Activated CD8-positive, alpha-beta memory T cell treated with anti-CD3 and anti-CD28 coated beads, Interleukin-2, amount 10 ng/mL, durations not matched to agents 7 days and 5 days (primary cell): Measurements from ENCODE around the gene CCND1. TPM values are rescaled to one million over a fixed set of nuclear protein-coding genes. Genes with fewer than 3 reads are reported as not detected.

Experiments used
- ATAC-seq: fragments of 150-1000 bp; cut with Tn5 transposase; one replicate; pipeline ENCODE4 v1.10.0; 2021; ENCODE audit warnings: moderate library complexity
- CTCF ChIA-PET: fragments of 350-600 bp; sonication (Branson Sonifier 250); formaldehyde crosslinking; loops from one replicate; lab custom pipeline; 2021; ENCODE audit warnings: antibody characterized with exemption; lab: Charles Lee
- DNase-seq: peaks from one replicate; pipeline ENCODE4 v3.0.0-alpha.2; 2020
- H3K27ac Mint-ChIP-seq: one replicate; pipeline ENCODE4 v1.8.0; 2021; ENCODE audit warnings: mild to moderate bottlenecking, mixed read lengths
- H3K27me3 Mint-ChIP-seq: one replicate; pipeline ENCODE4 v1.8.0; 2021; ENCODE audit warnings: mixed read lengths
- H3K36me3 Mint-ChIP-seq: one replicate; pipeline ENCODE4 v1.8.0; 2021; ENCODE audit warnings: mild to moderate bottlenecking, mixed read lengths
- H3K4me1 Mint-ChIP-seq: one replicate; pipeline ENCODE4 v1.8.0; 2021; ENCODE audit warnings: mixed read lengths
- H3K4me3 Mint-ChIP-seq: one replicate; pipeline ENCODE4 v1.8.0; 2021; ENCODE audit warnings: mild to moderate bottlenecking, moderate library complexity, mixed read lengths
- H3K9me3 Mint-ChIP-seq: one replicate; pipeline ENCODE4 v1.8.0; 2022; ENCODE audit warnings: low read depth, mixed read lengths
- total RNA-seq, 2 experiments: library from RNA; stranded (reverse); gene quantifications; one replicate each; pipeline ENCODE4 v1.2.3, GENCODE V29; 2021

The CCND1 gene
- total RNA-seq, 2 experiments from 2014 or later: 1.7 TPM; not detected in 1

- peaks cover 52% of the 10 kb centered on the region for H3K27me3 Mint-ChIP-seq
- no peaks in the 10 kb centered on the region for H3K36me3 Mint-ChIP-seq
- H3K4me3 Mint-ChIP-seq: no peak overlapping the region
- H3K9me3 Mint-ChIP-seq: no peaks in the 10 kb centered on the region
- no peak overlapping the region for H3K27ac Mint-ChIP-seq
- peaks cover 6% of the 10 kb centered on the region for H3K4me1 Mint-ChIP-seq
- CTCF ChIA-PET: no interaction called here
- ATAC-seq: no peak
- DNase-seq: no peak
These were observed 529 bp upstream of the CCND1 start for GRCh38 chr11:69640260-69640994.

GRCh38 chr11:69641681-69642548 is 959 bp downstream of the CCND1 start:
- no peak for DNase-seq
- H3K4me1 Mint-ChIP-seq: peaks cover 6% of the 10 kb centered on the region
- CTCF ChIA-PET: interaction anchor here (1.1 to 4.0 kb wide), 7 partner anchors 14 to 541 kb away, joined by 3 to 28 read pairs (median 7); partner anchors contain the start of gene MYEOV
- H3K9me3 Mint-ChIP-seq: no peaks in the 10 kb centered on the region
- no peak overlapping the region for H3K27ac Mint-ChIP-seq
- no peaks in the 10 kb centered on the region for H3K36me3 Mint-ChIP-seq
- no peak overlapping the region for H3K4me3 Mint-ChIP-seq
- H3K27me3 Mint-ChIP-seq: peaks cover 39% of the 10 kb centered on the region
- ATAC-seq: no peak

- Mint-ChIP-seq H3K27me3 (peaks cover 35% of the 10 kb centered on the region), H3K4me3 (no peak overlapping the region), H3K36me3 (no peaks in the 10 kb centered on the region), H3K9me3 (no peaks in the 10 kb centered on the region), H3K4me1 (peaks cover 6% of the 10 kb centered on the region), H3K27ac (no peak overlapping the region)
- CTCF ChIA-PET: interaction anchor here (0.9 to 4.0 kb wide), 11 partner anchors 10 to 542 kb away, joined by 3 to 28 read pairs (median 4); partner anchors contain the start of genes LTO1 and MYEOV
- ATAC-seq (peak; percentile 24), DNase-seq (no peak)
These were observed 1.6 kb downstream of the CCND1 start for GRCh38 chr11:69642549-69642912.

- no peak overlapping the region for H3K4me3 Mint-ChIP-seq
- no peaks in the 10 kb centered on the region for H3K9me3 Mint-ChIP-seq
These were observed 2.1 kb downstream of the CCND1 start for GRCh38 chr11:69642913-69643632.

GRCh38 chr11:69643646-69644045 is 2.7 kb downstream of the CCND1 start:
- no peak overlapping the region for H3K4me3 Mint-ChIP-seq
- peaks cover 25% of the 10 kb centered on the region for H3K27me3 Mint-ChIP-seq
- H3K36me3 Mint-ChIP-seq: no peaks in the 10 kb centered on the region
- no peaks in the 10 kb centered on the region for H3K9me3 Mint-ChIP-seq
- CTCF ChIA-PET: interaction anchor here (0.9 to 4.0 kb wide), 11 partner anchors 10 to 543 kb away, joined by 3 to 28 read pairs (median 4); partner anchors contain the start of genes LTO1 and MYEOV
- no peak for DNase-seq
- no peak overlapping the region for H3K27ac Mint-ChIP-seq
- peaks cover 3% of the 10 kb centered on the region for H3K4me1 Mint-ChIP-seq
- ATAC-seq: no peak

More at GRCh38 chr11:69642913-69643632, 2.1 kb downstream of the CCND1 start:
- Mint-ChIP-seq H3K4me1 (peaks cover 6% of the 10 kb centered on the region), H3K27me3 (peaks cover 30% of the 10 kb centered on the region), H3K36me3 (no peaks in the 10 kb centered on the region), H3K27ac (no peak overlapping the region)
- CTCF ChIA-PET: interaction anchor here (0.9 to 4.0 kb wide), 12 partner anchors 10 to 542 kb away, joined by 3 to 28 read pairs (median 4); partner anchors contain the start of genes LTO1 and MYEOV
- DNase-seq (peak; percentile 72), ATAC-seq (peak; percentile 85)

- H3K27ac Mint-ChIP-seq: no peak overlapping the region
- no peaks in the 10 kb centered on the region for H3K9me3 Mint-ChIP-seq
- DNase-seq (no peak), ATAC-seq (no peak)
- no peak overlapping the region for H3K4me3 Mint-ChIP-seq
- H3K36me3 Mint-ChIP-seq: no peaks in the 10 kb centered on the region
- H3K27me3 Mint-ChIP-seq: peaks cover 22% of the 10 kb centered on the region
- CTCF ChIA-PET: interaction anchor here (0.8 to 4.0 kb wide), 7 partner anchors 11 to 544 kb away, joined by 3 to 28 read pairs (median 4); partner anchors contain the start of genes LTO1 and MYEOV
- peaks cover 3% of the 10 kb centered on the region for H3K4me1 Mint-ChIP-seq
These were observed 3.4 kb downstream of the CCND1 start for GRCh38 chr11:69644071-69644961.

- Mint-ChIP-seq H3K36me3 (no peaks in the 10 kb centered on the region), H3K9me3 (no peaks in the 10 kb centered on the region), H3K4me1 (peaks cover 3% of the 10 kb centered on the region), H3K4me3 (no peak overlapping the region), H3K27me3 (peaks cover 14% of the 10 kb centered on the region), H3K27ac (no peak overlapping the region)
- CTCF ChIA-PET: interaction anchor here (0.8 to 4.0 kb wide), 3 partner anchors 12 to 544 kb away, joined by 4 to 28 read pairs (median 4); no protein-coding TSS in a partner anchor
- DNase-seq (no peak), ATAC-seq (no peak)
These were observed 4.2 kb downstream of the CCND1 start for GRCh38 chr11:69644962-69645675.

- CTCF ChIA-PET: no interaction called here
- no peaks in the 10 kb centered on the region for H3K36me3 Mint-ChIP-seq
- H3K27me3 Mint-ChIP-seq: peaks cover 7% of the 10 kb centered on the region
- no peaks in the 10 kb centered on the region for H3K9me3 Mint-ChIP-seq
- no peak for ATAC-seq
- H3K27ac Mint-ChIP-seq: no peak overlapping the region
- no peak overlapping the region for H3K4me3 Mint-ChIP-seq
- H3K4me1 Mint-ChIP-seq: no peaks in the 10 kb centered on the region
- DNase-seq: no peak
These were observed 5.0 kb downstream of the CCND1 start for GRCh38 chr11:69645801-69646492.

GRCh38 chr11:69646493-69647389 is 5.8 kb downstream of the CCND1 start:
- H3K27me3 Mint-ChIP-seq: peaks cover 2% of the 10 kb centered on the region
- H3K4me1 Mint-ChIP-seq: no peaks in the 10 kb centered on the region
- H3K36me3 Mint-ChIP-seq: no peaks in the 10 kb centered on the region
- ATAC-seq: no peak
- no peak overlapping the region for H3K27ac Mint-ChIP-seq
- H3K9me3 Mint-ChIP-seq: no peaks in the 10 kb centered on the region
- CTCF ChIA-PET: no interaction called here
- no peak for DNase-seq
- no peak overlapping the region for H3K4me3 Mint-ChIP-seq

GRCh38 chr11:69647390-69647748 is 6.4 kb downstream of the CCND1 start:
- no peaks in the 10 kb centered on the region for H3K4me1 Mint-ChIP-seq
- no peak overlapping the region for H3K4me3 Mint-ChIP-seq

More at GRCh38 chr11:69647390-69647748, 6.4 kb downstream of the CCND1 start:
- no peaks in the 10 kb centered on the region for H3K36me3 Mint-ChIP-seq
- no peak for DNase-seq
- no peak overlapping the region for H3K27ac Mint-ChIP-seq
- CTCF ChIA-PET: no interaction called here
- H3K9me3 Mint-ChIP-seq: no peaks in the 10 kb centered on the region
- ATAC-seq: no peak
- peaks cover 2% of the 10 kb centered on the region for H3K27me3 Mint-ChIP-seq
